NT2/D1 (cell line): ENCODE measurements around the gene PHLDA3.

Experiments
- SUZ12 ChIP-seq: IDR thresholded peaks from 2 replicates; pipeline ENCODE4 v1.6.1; 2011; ENCODE audit not compliant: insufficient read length, insufficient read depth; ENCODE audit errors: extremely low read depth
- YY1 ChIP-seq: IDR thresholded peaks from 2 replicates; pipeline ENCODE4 v1.6.1; 2011; ENCODE audit not compliant: insufficient read length, insufficient read depth

DNA sequence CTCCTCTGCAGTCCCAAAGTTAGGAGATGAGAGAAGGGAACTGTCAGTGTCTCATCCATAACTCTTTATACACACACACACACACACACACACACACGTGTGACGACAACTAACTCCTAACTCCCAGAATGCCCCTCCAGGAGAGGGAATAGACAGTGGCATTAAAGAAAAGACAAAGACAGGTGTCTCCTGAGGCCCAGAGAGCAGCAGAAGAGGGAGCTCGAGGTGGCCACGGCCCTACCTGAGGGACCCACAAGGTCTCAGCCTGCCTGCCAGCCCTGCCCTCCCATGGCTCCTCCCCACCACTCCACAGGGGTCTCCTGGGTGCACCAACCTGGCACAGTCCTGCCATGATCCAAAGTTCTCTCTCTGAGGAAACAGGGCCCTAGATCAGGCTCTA is 1.6 kb upstream of the PHLDA3 start:
- no peak for TF ChIP-seq SUZ12
- TF ChIP-seq YY1, result no peak
